HG03066 (cell line): ENCODE measurements around the gene KCND3.

Experiments
- ATAC-seq: cut with Tn5 transposase; IDR thresholded peaks from one replicate; pipeline ENCODE4 v1.9.1; 2021; ENCODE audit warnings: low read depth; ENCODE audit not compliant: unreplicated experiment

The KCND3 gene

DNA sequence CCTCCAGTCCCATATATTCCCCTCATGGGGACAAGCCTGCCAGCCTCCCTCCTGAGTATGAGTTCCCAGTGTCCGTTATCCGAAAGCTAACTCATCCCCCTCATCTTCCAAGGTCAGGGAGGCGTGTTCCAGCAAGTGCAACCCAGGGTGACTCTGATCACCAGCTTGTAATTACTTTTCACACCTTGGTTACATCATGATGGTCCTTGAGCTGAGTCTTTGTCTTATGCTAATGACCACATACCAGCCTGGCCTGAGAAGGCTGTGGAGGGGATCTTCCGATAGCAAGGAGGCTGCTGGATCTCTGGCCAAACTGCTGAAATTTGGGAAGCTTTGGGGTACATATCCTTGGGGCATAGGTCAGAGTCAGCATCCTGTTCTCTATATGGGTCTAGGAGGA lies 134.2 kb downstream of the KCND3 start:
- ATAC-seq: no peak

DNA sequence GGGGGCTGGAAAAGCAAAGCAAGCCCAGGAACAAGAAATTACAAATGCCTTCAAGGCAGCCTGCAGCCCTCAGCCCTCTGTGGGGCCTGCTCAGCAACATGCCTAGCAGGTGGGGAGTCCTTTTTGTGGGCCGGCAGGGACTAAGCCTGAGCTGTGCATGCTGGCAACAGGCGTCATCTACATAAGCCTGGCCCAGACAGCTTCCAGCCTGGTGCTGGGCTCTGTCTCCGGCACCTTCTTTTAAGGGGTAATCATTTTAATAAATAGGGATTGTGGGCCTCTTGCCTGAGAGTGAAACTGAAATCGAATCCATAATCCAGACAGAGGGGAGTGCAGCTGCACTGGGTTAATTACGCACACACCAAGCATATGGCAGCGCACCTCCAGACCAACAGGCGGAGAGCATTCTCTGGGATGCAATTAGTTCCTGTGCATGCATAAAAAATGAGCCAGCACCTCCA lies 137.2 kb downstream of the KCND3 start:
- ATAC-seq: no peak

DNA sequence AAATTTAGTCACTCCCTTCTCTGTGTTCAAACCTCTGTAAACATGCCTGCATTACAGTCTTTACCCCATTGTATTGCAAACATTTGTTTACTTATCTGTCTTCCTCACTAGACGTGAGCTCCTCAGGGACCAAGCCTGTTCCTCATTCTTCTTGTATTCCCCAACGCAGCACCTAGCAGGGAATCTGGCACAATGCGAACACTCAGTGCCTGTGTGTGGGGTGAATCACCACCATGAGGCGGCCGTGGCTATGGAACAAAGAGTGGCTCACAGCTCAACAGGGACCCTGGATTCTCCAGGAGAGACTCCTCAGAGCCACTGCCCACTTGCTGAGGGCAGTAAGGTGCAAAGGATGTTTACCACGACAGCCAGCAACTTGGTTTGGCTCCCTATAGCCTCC lies 137.9 kb downstream of the KCND3 start:
- ATAC-seq: no peak

DNA sequence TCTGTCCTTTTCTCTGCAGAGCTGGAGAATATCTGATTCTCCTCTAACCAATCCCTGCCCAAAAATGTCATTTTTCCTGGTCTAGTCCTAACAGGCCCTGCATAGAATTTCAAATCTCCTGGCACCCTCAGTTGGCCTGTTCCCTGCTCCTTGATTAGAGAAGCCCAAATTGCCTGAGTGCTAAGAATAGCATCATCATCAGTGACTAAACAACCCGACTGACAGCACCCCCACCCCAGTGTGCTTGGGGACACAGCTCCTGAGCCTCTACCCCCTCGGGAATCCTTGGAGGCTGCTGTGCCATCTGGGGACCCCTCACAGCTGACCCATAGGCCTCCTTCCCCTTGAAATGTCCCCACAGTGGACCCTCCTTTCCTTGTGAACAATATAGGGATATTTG lies 139.4 kb downstream of the KCND3 start:
- ATAC-seq: no peak

DNA sequence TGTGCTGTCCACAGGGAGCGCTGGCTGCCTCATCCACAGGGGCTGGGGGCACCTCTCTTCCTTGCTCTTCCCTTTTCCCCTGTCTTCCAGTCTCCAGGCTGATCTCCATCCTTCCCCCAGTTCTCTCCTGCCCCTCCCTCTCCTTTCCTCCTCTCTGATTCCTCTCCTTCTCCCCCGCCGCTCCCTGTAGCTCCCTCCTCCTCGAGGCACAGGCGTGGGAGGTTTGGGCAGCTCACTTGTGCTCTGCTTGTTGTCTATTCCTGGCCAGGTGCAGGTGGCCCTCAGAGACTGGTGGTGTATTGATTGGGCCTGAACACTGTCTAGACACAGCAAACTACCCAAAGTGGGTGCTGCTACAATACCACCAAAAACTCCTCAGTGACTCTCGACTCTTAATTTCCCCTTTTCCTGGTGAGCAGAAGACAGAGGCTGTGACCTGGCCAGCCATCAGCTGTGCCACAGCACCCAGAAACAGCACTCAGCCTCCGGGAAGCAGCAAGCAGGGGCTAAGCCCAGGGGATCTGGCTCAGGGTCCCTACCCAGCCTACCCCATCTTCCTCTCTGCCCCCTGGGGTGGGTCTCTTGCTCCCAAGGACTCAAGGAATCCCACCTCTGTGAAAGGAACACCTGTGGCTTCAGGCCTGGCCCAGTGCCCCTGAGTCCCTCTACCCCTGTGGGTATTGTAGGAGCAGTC lies 140.5 kb downstream of the KCND3 start:
- ATAC-seq: no peak

DNA sequence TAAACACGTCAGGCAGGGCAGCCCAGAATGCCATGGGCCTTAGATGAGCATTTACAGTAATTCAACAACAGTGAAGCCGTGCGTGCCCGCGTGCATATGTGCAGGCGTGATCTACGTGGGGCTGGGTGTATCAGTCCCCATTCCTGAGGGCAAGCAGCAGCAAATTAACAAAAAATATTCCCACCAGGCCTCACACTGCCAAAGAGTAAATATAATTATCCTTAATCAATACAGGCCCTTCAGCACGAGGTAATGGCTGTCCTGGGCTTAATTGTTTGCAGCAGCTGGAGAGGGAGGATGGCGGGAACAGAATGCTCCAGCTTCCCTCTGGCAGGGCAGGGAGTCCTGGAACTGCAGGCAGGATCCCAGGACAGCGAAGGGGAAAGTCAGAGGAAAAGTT lies 142.0 kb downstream of the KCND3 start:
- ATAC-seq: no peak

DNA sequence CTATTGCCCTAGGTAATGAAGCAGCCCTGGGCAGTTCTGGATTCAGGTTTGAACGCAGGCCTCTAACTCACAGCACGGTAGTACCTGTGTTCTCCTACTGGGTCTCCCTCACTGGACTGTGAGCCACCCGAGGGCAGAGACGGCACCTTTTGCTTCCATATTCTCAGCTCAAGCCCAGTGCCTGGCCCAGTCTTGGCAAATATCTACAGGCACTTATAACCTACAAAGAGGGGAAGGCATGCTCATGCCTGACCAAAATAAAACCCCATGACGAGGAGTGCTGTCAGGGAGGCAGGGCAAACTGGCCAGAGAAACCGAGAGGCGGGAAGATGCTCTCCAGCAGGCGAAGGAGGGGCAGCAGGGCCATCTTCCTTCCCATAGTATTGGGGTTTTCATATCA lies 142.6 kb downstream of the KCND3 start:
- ATAC-seq: no peak

DNA sequence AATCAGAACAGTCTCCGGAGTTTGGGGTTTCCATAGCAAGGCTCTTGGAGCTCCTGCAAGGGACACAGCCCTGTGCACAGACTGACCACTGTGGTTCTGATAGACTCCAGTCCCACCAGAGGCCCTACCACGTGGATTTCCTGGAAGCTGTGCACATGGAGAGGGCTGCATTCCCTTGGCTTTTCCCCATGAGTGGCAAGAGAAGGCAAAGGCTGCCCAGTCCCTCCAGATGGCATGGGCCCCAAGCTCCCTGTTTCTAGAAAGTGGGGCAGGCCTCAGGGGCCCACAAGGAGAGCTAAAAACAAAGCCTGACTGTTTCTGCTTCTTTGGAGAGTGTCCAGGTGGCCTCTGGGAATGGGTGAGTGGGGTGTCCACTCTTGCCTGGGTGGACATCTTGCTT lies 146.3 kb downstream of the KCND3 start:
- no peak for ATAC-seq

DNA sequence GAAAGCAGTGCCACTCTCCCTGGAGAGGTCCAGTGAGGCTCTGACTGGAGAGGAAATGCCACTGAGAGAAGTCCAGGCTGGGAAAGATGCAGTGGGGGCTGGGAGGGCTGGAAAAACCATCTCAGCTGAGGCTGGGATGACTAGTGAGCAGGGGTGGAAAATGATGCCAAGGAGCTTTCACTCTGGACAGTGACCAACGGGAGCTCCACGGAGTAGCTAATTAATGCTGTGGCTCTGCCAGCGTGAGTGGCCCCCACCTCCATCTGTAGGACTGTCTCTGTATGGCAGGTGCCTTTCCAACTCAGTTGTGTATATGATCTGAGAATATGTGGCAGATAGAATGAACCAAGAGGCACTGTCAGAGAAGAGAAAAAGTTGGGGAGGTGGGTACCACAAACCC lies 147.1 kb downstream of the KCND3 start:
- no peak for ATAC-seq

DNA sequence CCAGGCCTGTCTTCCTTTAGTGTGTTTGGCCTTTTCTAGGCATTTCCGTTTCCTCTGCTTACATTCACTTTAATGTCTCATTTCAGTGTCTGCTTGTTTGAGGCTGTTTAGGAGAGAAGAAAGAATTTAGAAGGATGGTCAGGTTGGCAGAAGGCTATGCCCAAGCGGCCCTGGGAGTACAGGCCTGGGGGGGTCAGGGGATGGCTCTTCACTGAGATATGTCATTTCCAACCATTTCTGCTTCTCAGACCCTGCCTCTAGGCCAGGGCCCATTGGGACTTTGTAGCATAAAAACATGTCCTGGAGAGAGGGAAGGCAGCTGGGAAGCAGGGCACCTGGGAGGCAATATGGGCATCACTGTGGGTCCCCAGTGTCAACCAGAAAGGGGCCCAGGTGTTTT lies 147.7 kb downstream of the KCND3 start:
- ATAC-seq: no peak

DNA sequence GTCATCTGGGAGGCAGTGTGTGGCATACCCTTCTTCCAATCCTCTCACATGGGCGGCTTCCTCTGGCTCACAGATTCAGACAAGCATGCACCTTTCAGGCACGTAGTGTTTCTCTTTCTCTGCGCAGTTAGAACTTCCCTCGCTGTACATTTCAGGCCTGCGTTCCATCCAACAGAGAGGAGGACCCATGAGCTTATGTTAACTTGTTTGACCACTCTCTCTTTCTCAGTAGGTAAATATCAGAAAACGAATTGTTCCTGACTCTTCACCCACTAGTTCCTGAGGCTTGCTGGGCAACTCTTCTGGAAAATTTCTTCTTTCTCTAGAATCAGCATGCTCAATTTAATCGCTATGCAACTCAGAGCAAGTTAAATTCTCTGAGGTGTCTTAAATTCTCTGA lies 148.3 kb downstream of the KCND3 start:
- no peak for ATAC-seq

DNA sequence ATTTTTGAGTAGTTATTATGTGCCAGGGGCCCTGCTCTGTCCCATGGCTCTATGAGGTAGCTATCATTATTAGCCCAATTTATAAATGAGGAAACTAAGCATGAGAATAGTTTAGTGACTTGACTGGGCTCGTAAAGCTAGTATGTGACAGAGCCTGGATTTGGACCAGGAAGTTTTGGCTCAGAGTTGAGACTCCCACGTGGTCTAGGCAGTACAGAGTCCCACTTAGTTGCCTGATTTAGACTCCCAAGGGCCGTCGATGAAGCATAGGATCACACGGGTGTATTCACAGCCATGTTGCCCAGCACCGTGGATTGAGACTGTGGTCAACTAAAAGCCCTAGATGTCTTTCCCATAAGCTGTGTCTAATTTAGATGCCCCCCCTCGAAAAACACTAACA lies 152.1 kb downstream of the KCND3 start:
- ATAC-seq: no peak

DNA sequence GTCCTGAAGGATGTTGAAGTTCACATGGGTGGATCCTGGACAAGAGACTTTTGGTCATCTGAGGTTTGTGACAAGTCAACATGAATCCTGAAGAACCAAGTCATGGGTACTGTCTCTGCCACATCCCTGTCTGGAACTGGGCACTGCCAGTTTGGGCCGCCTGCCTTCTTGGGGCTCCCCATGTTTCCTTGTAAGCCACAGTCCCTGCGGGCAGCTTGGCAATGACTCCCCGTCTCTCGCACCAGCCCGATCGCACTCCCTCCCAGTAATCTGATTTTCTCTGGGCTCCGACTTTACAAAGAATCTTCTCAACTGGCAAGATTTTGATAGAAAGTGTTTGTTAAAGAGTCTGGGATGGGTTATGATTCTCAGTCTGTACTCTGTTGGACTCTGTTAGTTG lies 153.4 kb downstream of the KCND3 start:
- no peak for ATAC-seq

DNA sequence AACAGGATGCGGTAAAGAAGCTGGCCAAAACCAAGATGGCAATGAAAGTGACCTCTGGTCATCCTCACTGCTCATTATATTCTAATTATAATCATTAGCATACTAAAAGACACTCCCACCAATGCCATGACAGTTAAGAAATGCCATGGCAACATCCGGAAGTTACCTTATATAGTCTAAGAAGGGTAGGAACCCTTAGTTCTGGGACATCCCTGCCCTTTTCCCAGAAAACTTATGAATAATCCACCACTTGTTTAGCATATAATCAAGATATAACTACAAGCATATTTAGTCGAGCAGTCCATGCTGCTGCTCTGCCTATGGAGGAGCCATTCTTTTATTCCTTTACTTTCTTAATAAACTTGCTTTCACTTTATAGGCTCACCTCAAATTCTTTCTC lies 154.0 kb downstream of the KCND3 start:
- ATAC-seq: no peak

DNA sequence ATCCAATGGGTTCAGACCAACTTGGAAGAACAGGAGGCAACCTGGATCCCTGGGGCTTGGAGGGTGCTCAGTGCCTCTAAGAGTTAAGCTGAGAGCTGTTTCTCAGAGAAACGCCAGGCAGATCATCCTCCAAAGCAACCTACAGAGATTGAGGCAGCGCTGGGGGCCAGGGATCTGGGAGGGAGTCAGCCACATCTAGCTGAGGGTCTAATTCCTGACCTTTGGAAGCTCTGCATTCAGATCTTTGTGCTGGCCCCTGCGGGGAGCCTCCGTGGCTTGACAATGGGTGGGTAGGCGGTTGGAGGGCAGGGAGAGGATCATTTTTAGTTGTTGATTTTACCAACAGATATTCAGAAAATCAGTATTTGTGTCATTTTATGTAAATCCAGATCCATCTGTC lies 154.5 kb downstream of the KCND3 start:
- ATAC-seq: no peak

DNA sequence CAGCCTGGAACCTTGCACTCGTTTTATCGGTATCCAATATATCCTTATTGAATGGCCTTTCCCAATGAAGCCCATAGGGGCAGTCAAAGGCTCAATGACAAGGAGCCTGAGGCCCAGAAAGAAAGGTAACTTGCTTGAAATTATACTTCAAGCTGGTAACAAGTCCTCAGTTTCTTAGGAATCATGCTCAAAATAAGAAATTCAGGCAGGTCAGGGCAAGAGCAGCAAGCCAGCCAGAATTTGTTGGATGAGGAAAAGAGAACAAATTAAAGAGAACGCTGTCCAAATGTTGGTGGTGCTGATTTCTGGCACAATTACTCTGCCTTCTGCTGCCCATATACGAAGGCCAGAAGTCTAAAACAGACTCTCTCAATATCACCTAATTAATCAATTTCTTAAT lies 156.1 kb downstream of the KCND3 start:
- no peak for ATAC-seq

DNA sequence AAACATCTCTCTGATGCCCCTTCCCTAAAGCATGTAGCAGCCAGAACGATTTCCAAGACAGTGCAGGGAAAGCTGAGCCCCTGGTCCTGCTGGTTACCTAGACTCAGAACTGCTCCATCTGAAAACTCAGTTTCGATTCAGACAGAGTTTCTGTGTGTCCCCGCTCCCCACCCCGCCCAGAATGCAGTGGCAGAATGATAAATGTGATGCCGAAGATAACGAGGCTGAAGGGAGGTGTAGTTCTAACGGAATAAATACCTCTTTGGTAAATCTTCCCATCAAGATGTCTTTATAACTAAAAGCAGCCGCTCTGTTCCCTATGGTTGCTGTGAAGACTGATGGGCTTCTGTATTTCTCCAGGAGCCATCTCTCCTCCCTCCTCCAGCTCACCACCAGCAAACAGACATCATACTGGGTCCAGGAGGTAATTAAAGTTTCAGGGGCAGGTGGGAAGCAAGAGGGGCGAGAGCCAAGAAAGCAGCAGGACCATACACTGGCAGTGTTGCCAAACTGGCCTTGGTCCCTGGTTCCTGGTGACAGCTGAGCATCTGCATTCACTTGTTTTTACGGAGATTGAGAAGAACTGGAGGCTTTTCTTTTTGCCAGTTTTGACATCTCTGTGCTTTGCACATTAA lies 156.8 kb downstream of the KCND3 start:
- ATAC-seq: no peak

DNA sequence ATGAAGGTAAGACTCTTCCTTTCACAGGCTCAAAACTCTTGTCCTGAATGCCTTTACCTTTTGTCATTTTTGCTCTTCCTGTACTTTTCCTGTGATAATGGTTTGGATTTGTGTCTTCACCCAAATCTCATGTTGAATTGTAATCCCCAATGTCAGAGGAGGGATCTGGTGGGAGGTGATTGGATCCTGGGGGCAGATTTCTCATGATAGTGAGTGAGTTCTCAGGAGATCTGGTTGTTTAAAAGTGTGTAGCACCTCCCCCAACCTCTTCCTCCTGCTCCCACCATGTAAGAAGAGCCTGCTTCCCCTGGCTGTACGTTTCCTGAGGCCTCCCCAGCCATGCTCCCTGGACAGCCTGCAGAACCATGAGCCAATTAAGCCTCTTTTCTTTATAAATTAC lies 158.3 kb downstream of the KCND3 start:
- no peak for ATAC-seq

DNA sequence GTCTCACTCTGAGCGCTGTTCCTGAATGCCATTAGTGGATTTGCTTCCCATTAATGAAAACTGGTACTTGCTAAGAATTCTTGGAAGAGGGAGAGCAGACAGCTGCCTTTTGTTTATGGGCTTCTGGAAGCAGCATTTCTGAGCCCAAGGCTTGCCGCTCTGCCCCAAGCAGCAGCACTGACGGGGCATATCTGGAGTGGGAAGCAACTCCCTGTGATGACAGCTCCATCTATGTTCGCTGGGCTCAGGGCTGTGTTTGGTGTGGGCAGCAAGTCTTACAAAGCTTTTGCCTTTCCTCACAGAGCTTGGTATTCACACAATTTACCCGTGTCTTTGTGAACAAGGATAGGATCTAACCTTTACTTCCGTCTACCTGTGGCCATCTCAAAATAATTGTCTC lies 161.5 kb downstream of the KCND3 start:
- no peak for ATAC-seq

DNA sequence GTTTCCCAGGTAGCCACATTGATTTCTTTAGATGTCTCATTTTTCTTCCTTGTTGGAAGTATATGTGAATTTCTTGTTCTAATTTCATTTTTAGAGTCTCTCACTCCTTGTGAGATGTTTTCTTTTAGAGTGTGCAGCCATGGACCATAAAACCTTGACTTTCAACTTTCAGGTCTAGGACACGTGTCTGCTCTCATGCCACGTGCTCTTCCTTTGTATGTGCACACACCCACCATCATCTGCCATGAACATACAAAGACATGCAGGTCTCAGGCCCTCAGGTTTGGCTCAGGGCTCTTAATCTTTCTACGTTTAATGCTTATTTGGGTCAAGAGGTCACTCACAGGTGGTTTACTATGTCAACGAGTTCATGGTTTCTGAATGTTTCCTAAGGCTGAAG lies 163.2 kb downstream of the KCND3 start:
- ATAC-seq: no peak

DNA sequence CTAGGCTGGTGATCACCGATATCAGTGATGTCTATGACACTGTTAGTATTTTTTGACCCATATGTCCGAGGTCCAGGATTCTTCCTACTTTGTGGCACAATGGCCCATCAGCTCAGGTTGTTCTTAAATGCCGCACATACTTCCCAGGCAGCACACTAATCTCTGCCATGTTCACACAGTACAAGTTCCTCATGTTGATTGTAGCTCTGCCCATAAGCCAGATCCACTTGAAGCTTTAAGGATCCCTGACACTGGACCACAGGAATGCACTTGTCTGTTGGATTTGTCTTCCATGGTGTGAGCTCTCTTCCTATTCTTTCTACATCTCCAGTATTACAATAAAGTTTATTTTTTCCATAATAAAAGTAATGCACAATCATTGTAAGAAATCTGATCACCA lies 164.3 kb downstream of the KCND3 start:
- no peak for ATAC-seq

DNA sequence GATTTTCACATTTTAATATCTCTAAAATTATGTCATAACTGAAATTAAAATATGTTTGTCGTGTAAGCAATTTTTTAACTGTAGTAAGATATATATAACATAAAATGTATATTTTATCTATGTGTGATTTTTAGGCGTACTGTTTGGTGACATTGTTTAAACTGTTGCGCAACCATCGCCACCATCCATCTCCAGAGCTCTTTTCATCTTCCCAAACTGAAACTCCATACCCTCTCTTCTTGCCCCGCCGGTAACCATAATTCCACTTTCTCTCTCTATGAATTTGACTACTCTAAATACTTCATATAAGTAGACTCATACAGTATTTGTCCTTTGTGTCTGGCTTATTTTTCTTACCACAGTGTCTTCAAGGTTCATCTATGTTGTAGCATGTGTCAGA lies 167.3 kb downstream of the KCND3 start:
- ATAC-seq: no peak
